ENCODE results near the gene SLC4A3.

- TF ChIP-seq POLR2A (IDR thresholded peaks at IDR 0.05) = no peak
- TF ChIP-seq, protein P1, sequence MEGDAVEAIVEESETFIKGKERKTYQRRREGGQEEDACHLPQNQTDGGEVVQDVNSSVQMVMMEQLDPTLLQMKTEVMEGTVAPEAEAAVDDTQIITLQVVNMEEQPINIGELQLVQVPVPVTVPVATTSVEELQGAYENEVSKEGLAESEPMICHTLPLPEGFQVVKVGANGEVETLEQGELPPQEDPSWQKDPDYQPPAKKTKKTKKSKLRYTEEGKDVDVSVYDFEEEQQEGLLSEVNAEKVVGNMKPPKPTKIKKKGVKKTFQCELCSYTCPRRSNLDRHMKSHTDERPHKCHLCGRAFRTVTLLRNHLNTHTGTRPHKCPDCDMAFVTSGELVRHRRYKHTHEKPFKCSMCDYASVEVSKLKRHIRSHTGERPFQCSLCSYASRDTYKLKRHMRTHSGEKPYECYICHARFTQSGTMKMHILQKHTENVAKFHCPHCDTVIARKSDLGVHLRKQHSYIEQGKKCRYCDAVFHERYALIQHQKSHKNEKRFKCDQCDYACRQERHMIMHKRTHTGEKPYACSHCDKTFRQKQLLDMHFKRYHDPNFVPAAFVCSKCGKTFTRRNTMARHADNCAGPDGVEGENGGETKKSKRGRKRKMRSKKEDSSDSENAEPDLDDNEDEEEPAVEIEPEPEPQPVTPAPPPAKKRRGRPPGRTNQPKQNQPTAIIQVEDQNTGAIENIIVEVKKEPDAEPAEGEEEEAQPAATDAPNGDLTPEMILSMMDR (IDR thresholded peaks at IDR 0.05 in 8 of 11, conservative IDR thresholded peaks at IDR 0.05 in 3 of 11) = no peak
These were observed 30.9 kb downstream of the SLC4A3 start for GRCh38 chr2:219658196-219658846.

Measured in spleen (tissue), 7 donors.